Measurements from ENCODE around the gene LRRK1. TPM values are rescaled to one million over a fixed set of nuclear protein-coding genes. Genes with fewer than 3 reads are reported as not detected.

LRRK1 gene
- total RNA-seq, 4 donors from 2014 or later = 14.8 to 29.3 (median 19.1) TPM

DNA sequence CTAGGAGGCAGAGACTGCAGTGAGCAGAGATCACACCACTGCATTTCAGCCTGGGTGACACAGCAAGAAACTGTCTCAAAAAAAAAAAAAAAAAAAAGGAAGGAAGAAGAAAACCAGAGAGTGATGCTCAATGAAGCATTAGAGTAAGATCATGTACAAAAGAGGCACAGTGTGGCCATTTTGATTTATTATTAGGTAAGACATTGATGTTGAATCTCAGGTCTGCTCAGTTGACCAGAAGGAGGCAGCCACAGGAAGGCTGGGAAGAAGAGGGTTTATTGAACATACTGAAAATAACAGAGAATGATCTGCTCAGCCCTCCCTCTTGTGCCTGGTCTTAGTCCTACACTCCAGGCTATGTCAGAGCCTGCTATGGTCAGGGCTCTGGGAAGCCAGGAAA lies 15.6 kb downstream of the LRRK1 start:
- intact Hi-C loops (cut with DNase I; ENCODE audit: low total_unique reads) = no loop called here

DNA sequence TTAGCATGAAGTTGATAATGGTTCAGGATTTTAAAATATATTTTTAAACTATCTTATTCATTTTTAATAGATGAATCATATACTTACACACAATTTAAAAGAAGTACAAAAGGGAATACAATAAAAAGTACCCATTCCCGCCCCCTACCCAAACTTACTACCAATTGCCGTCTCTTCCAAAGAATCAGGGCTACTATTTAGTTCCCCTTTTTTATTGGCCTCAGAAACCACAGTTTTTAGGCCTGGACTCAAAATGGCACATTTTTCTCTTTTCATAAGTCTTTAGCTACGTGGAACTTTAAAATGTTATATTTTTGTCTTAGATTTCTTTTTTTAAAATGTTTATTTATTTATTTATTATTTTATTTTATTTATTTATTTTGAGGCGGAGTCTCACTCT lies 18.0 kb downstream of the LRRK1 start:
- H3K4me3 ChIP-seq (ENCODE audit: low read depth, poor library complexity, severe bottlenecking) = no peak overlapping the region
- DNase-seq (ENCODE audit: low spot score in 2 of 2) = no peak
- WGBS, 2 donors = 90 to 94% methylated on average over 4 of the region's 4 CpGs
- intact Hi-C loops (cut with DNase I; ENCODE audit: low total_unique reads) = no loop called here
- TF ChIP-seq, protein P1, sequence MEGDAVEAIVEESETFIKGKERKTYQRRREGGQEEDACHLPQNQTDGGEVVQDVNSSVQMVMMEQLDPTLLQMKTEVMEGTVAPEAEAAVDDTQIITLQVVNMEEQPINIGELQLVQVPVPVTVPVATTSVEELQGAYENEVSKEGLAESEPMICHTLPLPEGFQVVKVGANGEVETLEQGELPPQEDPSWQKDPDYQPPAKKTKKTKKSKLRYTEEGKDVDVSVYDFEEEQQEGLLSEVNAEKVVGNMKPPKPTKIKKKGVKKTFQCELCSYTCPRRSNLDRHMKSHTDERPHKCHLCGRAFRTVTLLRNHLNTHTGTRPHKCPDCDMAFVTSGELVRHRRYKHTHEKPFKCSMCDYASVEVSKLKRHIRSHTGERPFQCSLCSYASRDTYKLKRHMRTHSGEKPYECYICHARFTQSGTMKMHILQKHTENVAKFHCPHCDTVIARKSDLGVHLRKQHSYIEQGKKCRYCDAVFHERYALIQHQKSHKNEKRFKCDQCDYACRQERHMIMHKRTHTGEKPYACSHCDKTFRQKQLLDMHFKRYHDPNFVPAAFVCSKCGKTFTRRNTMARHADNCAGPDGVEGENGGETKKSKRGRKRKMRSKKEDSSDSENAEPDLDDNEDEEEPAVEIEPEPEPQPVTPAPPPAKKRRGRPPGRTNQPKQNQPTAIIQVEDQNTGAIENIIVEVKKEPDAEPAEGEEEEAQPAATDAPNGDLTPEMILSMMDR (IDR thresholded peaks at IDR 0.05) = no peak
- no peak for TF ChIP-seq POLR2A (IDR thresholded peaks at IDR 0.05)

More for the DNA sequence above, 15.6 kb downstream of the LRRK1 start:
- no peak overlapping the region for H3K4me3 ChIP-seq (ENCODE audit: low read depth, poor library complexity, severe bottlenecking)
- TF ChIP-seq, protein P1 (IDR thresholded peaks at IDR 0.05) = no peak
- TF ChIP-seq POLR2A (IDR thresholded peaks at IDR 0.05) = no peak
- no peak for DNase-seq (ENCODE audit: low spot score in 2 of 2)

DNA sequence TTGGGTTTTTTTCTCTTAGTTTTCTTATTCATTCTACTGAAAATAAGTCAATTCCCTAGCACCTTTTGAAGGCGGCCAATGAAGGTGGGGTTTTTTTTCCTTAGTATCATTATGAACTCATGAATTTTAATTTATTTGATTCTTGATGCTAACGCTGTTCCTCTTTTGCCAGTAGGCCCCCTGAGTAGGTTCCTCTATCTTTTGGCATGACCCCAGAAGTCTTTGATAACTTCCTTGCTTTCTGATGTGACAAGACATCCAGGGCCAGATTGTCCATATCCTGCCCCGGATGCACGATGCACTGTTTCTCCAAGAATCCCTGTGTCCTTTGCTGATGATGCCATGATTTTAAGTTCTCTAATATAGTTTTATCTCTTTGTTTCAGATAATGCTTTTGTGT lies 20.6 kb downstream of the LRRK1 start:
- TF ChIP-seq, protein P1 (IDR thresholded peaks at IDR 0.05) = no peak
- TF ChIP-seq POLR2A (IDR thresholded peaks at IDR 0.05) = no peak
- DNase-seq (ENCODE audit: low spot score in 2 of 2) = no peak
- H3K4me3 ChIP-seq (ENCODE audit: low read depth, poor library complexity, severe bottlenecking) = no peak overlapping the region
- intact Hi-C loops (cut with DNase I; ENCODE audit: low total_unique reads) = no loop called here
- WGBS, 2 donors = 80 to 87% methylated on average over 4 of the region's 4 CpGs

DNA sequence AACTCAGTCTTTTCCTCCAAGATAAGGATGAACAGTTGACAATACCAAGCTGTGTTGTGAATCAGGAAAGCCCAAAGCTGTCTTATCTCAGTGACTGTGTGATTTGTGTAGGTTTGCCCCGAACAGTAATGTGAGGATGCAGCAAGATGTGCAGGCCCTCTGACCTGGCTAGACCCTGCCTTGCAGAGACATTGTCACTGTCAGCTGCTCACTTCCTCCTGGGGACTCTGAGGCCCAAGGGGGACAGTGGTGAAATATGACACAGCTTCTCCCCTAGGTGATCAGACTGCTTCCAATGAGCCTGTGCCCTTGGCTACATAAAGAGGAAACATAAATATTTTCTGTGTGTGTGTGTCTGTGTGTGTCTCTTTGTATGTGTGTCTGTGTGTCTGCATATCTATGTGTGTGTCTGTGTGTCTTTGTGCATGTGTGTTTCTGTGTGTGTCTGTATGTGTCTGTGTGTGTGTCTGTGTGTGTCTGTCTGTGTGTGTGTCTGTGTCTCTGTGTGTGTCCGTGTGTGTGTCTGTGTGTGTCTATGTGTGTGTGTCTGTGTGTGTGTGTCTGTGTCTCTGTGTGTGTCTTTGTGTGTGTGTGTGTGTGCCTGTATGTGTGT lies 21.7 kb downstream of the LRRK1 start:
- no peak for DNase-seq (ENCODE audit: low spot score in 2 of 2)
- 81 to 88% methylated on average over 2 of the region's 2 CpGs for WGBS, 2 donors
- no peak for TF ChIP-seq POLR2A (IDR thresholded peaks at IDR 0.05)
- TF ChIP-seq, protein P1 (IDR thresholded peaks at IDR 0.05) = no peak
- intact Hi-C loops (cut with DNase I; ENCODE audit: low total_unique reads) = no loop called here
- H3K4me3 ChIP-seq (ENCODE audit: low read depth, poor library complexity, severe bottlenecking) = no peak overlapping the region

DNA sequence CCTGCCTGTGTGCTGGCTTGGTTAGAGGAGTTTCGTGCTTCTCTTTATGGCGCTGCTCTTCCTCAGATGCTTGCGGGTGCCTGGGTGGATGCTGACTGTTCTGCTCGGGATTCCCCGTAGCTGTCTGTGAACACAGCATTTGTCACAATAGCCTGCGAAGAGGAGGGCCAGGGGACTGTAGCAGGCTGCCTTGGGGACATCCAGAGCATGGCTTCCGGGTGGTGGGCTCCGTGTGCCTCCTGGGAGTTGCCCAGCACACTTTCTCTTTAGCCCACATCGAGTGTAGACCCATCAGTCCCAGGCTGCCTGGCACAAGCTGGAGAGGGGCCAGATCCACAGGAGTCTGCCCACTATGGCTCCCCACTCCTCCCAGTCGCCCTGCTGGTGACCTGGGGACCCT lies 22.4 kb downstream of the LRRK1 start:
- DNase-seq (ENCODE audit: low spot score in 2 of 2) = no peak
- intact Hi-C loops (cut with DNase I; ENCODE audit: low total_unique reads) = no loop called here
- no peak overlapping the region for H3K4me3 ChIP-seq (ENCODE audit: low read depth, poor library complexity, severe bottlenecking)
- 75 to 80% methylated on average over 9 to 10 of the region's 10 CpGs for WGBS, 2 donors
- no peak for TF ChIP-seq POLR2A (IDR thresholded peaks at IDR 0.05)
- TF ChIP-seq, protein P1 (IDR thresholded peaks at IDR 0.05) = no peak
